HL-60/S4 treated with retinoic acid at 250 ng/mL for 4 days and 3 days (cell line): ENCODE data around the gene DOCK3.

ENCODE experiments used
- in situ Hi-C: fragments of 300-500 bp; cut with MboI; formaldehyde crosslinking; loops from 2 replicates; pipeline ENCODE4 v1.7.0; 2022; ENCODE audit warnings: low sequenced_read_pairs

DOCK3 gene

DNA sequence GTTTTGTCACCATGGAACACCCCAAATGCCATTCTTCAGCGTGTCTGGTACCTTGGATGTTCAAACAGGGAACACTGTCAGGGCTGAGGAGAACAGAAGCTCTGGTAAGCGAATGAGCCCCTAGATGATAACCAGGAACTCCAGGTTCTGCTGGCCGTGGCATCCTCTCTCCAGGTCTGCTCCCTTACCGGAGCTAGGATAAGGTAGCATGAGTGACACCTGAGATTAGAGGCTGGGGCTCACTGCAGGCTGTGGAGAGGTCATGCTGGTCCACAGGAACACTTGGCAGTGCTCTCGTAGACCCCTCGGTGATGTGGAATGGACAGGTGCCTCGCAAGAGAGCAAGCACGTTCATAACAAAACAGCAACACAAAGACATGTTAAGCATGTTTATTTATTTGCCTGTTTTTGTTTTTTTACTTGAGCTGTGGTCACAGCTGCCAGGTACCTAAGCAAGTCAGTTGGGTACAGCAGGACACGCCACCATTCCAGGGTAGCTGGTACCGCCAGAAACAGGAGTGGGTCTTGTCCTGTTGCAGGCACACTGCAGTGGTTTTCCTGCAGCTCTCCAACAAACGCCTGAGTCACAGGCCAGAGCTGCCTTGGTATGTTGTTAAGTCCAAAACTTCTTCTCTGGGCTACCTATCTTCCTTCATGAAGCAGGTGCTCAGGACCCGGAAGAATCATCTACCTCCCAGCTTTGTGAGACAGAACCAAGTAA is 720.9 kb downstream of the DOCK3 start:
- in situ Hi-C loops, result no loop called here

DNA sequence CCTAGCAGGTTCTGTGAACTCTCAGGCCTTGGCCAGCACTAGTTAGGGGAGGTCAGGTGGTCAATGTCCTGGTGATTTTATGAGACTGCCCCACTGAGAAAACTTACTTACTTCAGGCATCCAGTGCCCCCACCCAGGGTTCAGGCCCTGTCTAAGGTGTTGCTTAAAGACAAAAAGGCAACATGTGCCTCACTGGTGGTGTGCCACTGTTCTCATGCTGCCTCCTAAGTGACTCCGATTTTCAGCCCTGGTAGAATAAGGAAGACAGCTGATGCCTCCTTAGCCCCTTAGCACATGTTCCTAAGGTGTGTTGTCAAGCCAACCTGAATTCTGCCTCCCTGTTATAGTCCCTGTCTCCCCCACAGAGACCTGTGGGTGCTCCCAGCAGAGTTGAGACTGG is 721.7 kb downstream of the DOCK3 start:
- in situ Hi-C loops, result no loop called here

DNA sequence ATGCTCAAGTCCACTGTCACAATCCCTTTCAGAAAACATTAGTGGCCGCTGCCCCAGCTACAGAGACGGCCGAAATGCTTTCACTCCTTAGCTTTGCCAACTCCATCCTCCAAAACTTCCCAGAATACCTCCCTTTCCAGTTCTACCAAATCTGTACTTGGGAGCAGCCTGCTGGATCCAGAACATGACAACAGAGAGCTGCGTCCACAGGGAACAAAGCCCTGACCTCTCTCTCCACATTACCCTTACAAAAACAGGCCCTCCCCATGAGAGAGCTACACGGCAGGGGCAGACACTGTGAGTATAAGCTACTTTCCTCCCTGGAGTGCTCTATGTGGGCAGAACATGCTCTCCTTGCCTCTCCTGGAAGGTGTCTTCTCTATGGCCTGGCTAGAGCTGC is 722.7 kb downstream of the DOCK3 start:
- in situ Hi-C loops, result no loop called here

DNA sequence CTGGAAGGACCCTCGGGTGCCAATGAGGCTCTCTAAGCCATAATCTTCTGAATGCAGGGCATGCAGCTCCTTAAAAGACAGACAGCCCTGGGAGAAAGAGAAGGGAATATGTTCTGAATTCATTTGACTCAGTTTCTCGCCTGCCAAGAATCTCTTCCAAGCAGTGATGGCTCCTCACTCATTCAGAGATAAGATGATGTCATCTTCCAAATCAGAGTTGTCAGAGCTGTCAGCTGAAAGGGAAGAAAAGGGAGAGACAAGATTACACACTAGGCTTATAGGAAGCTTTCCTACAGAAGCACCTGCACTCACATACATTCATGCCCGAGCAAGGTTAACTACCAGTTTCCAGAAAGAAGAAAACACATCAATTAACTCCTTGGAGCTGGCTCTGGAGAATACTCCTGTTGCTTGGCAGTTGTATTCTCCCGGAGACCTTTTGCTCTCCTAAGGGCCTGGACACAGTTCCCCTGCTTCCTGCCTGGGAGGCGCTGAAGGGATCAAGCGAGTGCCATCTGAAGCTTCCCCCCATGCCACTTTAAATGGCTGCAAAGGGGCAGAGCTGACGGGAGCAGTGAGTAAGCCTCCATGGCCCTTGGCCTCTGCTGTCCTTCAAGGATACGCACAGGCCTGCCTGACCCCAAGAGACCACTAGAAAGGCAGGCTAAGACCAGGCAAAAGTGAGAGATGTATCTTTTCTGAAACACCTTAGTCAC is 724.0 kb downstream of the DOCK3 start:
- in situ Hi-C loops, result no loop called here

DNA sequence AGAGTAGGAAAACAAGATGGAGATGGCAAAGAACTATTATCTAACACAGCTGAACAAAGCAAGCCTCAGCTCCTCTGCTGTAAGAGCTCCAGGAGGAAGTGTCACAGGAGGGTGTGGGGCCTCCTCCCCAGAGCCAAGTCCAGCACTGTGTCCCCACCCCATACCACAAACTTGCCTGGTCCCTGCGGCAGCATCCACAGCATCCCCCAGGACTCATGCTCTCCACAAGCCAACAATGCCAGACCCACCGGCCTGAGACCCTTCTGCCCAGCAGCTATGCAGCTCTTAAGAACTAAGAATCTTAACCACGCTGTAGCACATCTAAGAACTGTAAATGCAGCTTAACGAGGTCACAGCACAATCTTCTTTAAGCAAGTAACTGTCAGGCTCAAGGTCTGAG is 725.4 kb downstream of the DOCK3 start:
- in situ Hi-C loops, result no loop called here

DNA sequence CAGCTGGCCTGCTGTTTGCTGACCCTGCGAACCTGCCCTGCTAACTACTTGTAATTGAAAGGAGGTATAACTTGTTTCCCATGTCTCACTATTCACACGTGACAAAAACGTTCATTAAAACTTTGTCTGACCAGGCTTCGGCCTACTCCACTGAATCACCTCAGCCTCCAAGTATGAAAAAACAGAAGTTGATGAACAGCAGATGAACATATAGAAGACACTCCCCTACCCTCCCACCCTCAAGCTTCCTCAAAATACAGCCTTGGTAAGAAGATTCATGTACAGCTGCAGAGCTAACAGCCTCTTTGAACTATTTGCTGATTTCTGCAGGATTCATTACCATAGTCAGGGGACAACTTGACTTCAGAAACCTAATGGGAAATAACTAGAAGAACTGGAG is 727.0 kb downstream of the DOCK3 start:
- in situ Hi-C loops, result no loop called here

DNA sequence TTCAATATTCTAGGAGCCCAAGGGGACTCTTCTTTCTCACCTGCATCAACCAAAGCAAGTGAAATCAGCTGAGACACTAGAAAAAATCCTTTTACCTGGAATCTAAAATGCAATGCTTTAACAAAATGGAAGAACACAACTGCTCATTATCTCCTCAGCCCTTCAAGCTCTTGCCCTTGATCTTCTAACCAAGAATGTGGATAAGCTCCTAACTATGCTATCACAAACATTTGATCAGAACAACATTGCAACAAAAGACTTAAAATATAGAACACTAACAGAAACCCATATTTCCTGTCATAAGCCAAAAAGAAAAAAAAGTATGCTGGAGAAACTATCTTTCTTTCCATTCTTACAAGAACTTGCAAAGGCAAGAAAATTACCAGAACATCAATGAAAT is 728.9 kb downstream of the DOCK3 start:
- in situ Hi-C loops, result no loop called here

DNA sequence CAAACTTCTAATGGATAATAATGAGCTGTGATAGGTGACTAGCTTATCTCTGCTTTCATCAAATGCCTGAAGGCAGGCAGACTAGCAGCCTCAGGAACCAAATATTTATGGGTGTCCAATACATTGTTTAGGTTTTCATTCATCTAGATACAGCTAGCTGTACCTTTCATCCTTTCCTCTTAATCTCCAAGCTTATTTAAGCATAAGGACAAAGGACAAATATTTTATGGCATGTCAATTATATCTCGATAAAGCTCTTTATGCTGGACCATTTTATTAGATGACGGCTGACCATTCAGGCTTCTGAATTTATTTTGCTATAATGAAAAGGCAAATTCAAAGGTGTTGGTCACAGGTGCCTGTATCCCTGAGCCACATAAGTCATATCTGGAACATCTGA is 733.3 kb downstream of the DOCK3 start:
- in situ Hi-C loops, result no loop called here

DNA sequence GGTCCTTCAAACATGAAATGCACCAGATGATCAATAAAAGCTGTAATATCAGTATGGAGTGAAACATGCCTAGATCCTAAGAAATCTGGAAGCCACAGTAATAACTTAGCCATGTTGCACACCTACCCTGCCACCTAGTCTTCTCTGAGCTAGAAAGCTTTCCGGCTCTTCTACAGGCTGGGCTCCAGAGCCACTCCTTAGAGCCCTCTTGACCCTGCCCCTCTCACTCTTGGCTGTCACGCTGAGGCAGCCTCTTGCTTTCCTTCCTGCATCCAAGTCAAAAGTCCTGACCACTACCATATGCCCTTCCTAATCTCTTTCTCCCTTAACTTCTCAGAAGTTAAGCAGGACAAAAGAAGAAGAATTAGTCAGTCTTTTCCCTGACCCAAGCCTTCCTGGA is 734.1 kb downstream of the DOCK3 start:
- in situ Hi-C loops, result no loop called here

DNA sequence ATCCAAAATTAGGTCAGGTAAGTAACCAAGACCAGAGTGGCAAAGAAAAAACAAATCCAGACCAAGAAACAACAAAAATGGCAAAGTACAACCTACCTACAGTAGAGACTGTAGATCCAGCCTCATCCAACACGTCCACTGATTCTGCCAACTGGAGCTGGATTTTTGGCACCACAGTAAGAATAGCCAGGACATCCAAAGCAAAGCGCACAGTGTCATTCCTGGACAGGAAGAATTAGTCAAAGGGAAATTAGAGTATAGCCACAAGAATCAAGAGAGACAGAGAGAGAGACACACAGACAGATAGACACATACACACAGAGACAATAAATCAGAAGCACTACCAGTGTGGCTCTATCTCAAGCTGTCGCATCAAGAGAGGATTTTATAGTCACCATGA is 747.5 kb downstream of the DOCK3 start:
- in situ Hi-C loops, result no loop called here

DNA sequence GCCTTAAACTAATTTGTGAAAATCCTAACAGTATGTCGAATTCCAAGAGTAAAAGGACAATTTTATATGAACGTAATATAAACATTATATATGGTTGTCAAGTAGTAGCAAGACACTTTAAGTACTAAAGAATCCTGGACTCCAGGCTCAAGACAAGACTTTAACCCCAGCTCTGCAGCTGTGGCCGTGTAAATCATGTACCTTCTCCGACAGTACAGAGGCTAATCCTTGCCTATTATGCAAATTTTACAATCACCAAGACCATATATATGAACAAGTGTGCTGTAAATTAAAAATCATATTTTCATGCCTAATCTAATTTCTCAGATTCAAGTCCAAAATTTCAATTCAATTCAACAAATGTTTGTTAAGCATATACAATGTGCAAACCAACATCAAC is 752.2 kb downstream of the DOCK3 start:
- in situ Hi-C loops, result no loop called here

DNA sequence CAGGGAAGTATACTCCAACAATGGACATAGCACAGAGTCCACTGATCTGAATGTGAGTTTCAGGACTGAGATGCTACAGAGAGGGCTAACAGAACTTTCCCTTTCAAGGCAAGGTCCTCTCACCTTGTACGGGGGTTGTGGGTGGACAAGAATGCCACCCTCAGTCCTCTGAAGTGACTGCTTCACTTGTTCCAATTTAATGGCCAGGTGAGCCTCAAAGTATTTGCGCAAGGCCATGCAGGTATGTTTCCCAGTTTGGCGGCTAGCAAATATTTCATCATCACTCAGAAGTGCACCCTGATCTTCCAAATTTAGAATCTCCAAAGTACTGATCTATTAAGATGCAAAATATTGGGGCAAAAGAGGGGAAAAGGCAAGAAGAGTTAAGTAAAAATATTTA is 754.4 kb downstream of the DOCK3 start:
- in situ Hi-C loops, result no loop called here
